Coronary artery (tissue), 2 donors: ENCODE measurements around the gene NOP56.

Experiments
- DNase-seq: peaks from one replicate; pipeline ENCODE4 v3.0.0-alpha.2; 2017; ENCODE audit warnings: low spot score
- H3K27ac ChIP-seq, 2 donors: fragments of 200-600 bp; sonication (generic); one replicate each; pipeline ENCODE4 v1.5.1; 2016 to 2019
- H3K4me3 ChIP-seq: fragments of 200-600 bp; sonication (generic); 2 replicates; pipeline ENCODE4 v1.5.1; 2016; ENCODE audit warnings: mild to moderate bottlenecking, moderate library complexity
- CTCF ChIP-seq: fragments of 200-600 bp; sonication (generic); IDR thresholded peaks from one replicate; pipeline ENCODE4 v1.5.1; 2019; ENCODE audit warnings: antibody characterized with exemption

Gene NOP56

DNA sequence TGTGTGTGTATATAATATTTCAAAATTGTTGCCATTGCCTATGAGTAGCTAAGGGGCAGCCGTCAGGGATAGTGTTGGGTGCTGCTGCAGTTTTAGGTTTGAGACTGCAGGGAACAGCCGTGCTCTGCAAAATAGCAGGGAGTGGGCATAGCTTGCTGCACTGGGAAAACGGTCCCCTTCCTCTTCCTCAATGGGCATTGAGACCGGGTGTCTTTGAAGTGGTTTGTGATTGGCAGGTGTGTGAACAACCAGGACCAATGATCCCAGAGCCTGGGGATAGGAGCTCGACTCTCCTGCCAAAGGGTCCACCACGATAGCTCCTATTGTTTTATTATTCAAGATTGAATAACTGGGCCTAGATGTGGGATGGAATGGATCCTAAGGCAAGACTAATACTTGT, 35.1 kb downstream of the NOP56 start:
- Histone ChIP-seq H3K4me3 (no peak overlapping the region), H3K27ac (no peak overlapping the region)
- TF ChIP-seq CTCF = no peak
- DNase-seq = no peak

DNA sequence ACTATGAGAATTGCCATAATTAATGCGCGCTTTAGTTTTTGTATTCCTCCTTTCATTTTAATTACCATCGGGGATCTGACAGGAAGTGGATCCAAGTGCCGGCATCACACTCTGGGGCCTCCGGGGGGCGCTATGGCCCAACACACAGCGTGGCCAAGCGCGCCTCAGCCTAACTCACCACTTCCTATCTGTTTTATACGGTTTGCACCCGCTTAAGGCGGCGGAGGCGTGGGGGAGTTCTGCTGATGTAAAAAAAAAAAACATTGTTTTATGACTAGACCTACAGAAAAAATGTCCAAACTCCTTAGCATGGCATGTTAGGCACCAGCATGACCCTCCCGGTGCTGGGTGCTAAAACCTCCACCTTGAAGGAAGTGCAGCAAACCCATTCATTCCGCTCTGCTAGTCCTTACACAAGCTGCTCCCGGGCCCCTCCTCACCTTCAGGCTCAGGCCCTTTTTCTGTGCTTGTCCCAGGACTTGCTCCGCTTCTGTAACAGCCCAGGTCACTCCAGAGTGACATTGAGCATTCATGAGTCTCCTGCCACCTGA, 35.7 kb downstream of the NOP56 start:
- no peak overlapping the region for H3K27ac ChIP-seq
- no peak for TF ChIP-seq CTCF
- H3K4me3 ChIP-seq = no peak overlapping the region
- no peak for DNase-seq

DNA sequence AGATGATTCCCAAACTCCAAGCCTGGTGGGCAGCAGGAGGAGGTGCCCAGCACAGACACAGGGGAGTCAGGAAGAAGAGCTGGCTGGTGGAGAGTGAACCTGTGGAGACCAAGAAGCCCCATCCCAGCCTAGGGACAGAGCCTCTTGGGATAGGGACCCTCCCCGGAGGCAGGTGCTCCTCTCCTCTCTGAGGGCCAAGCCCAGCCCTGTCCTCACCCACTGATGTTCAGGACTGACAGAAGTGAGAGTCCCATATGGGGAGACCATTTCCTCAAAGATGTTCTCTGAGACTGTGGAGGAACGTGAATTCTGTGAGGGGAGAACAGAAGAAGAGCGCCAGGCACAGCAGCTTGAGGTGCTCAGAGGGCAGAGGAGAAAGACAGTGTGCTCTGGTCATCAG, 37.8 kb downstream of the NOP56 start:
- Histone ChIP-seq H3K4me3 (no peak overlapping the region), H3K27ac (no peak overlapping the region)
- no peak for DNase-seq
- TF ChIP-seq CTCF = no peak

GRCh38 chr20:2690718-2691117, 38.3 kb downstream of the NOP56 start:
- no peak for DNase-seq
- no peak overlapping the region for H3K4me3 ChIP-seq
- no peak for TF ChIP-seq CTCF
- H3K27ac ChIP-seq = no peak overlapping the region

DNA sequence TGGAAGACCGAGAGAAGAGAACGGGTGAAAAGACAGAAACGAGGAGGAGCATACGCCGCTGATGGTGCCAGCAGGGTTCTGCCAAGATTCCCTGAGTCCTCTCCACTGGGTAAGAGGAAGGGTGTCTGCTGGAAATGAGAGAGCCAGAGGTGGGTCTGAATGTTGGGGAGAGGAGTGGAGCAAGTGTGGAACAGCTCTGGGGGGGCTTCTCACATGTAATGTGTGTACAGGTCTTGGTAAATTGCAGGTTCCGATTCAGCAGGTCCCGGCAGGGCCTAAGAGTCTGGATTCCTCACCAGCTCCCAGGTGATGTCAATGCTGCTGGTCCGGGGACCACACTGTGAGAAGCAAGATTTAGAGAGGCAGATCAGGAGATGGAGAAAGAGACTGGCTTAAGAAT, 38.7 kb downstream of the NOP56 start:
- no peak for DNase-seq
- H3K4me3 ChIP-seq = no peak overlapping the region
- no peak for TF ChIP-seq CTCF
- no peak overlapping the region for H3K27ac ChIP-seq

DNA sequence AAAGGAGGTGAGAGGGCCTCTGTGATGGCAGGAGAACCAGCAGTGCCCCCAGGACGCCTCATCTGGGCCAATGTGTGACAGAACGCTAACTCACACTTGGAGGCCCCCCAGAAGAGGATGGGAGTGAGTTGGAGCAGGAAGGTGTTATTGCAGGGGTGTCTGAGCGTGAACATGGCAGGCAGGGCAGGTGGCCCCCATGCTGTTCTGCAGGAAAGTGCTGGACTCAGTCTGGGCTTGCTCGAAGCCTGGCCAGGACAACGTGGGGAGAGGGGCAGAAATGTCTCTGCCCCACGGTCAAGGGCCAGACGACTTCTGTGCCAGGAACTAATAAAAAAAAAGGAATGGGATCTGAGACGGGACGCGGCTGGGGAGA, 39.2 kb downstream of the NOP56 start:
- Histone ChIP-seq H3K4me3 (peak overlapping the region; percentile 75), H3K27ac (peak overlapping the region; percentile 84 to 92)
- no peak for TF ChIP-seq CTCF
- no peak for DNase-seq

DNA sequence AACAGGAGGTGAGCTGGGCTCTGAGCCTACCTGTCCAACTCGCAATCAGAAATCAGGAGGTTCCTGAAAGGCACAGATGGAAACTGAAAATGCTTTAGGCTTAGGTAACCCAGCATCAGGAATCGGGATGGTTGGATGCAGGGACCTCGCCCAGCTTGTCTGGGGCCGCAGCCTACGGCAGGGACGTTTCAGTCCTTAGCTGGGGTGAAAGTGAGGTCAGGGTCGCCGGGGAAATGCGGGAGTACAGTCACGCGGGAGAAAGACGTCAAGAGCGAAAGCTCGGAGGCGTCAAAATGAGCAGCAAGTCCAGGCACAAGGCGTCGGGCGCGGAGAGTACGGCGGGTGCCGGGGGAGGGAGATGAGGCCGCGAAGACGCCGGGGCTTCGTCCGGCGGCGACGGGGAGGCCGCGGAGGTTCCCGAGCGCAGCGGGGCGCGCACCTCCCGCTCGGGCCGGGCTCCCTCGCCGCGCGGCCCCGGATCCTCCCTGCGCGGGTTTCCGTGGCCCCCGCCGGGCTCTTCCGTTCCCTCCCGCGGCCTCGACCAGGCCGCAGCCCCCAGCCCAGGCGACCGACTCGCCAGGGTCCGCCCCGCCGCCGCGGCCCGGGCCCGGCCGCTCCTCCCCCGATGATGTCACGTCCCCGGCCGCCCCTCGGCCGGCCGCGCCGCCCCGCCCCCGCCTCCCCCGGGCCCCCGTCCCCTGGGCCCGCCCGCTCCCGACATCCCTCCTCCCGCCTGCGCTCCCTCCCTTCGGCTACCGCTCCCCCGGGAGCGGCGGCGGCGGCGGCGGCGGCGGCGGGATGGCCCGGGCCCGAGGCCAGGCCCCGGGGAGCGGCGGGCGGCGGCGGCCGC, 39.8 kb downstream of the NOP56 start, which contains the start of gene EBF4:
EBF4 (plus strand) TSS at position 745 of the 850 bp plus-strand sequence. CDS start 866 bp downstream, outside the sequence.
- Histone ChIP-seq H3K4me3 (peak within 1 kb of the TSS; percentile 75), H3K27ac (peak within 1 kb of the TSS; percentile 84 to 92)
- no peak for TF ChIP-seq CTCF
- no peak for DNase-seq
